HCT116 (cell line): ENCODE results near the gene ZER1. TPM values are rescaled to one million over a fixed set of nuclear protein-coding genes. Genes with fewer than 3 reads are reported as not detected.

Source experiments
- ATAC-seq: fragments of 200-7000 bp; cut with Tn5 transposase; 2 replicates; pipeline ENCODE4 v1.9.1; 2020; ENCODE audit warnings: mild to moderate bottlenecking, moderate library complexity
- BruUV-seq: library from RNA; stranded (reverse); fragments of 400-500 nt; replicated peaks from 2 replicates; lab custom pipeline; 2021; lab: Mats Ljungman, UMichigan
- CTCF ChIA-PET: fragments of 300-600 bp; sonication (Branson Sonifier 250); formaldehyde crosslinking; loops from one replicate; lab custom pipeline; 2021; ENCODE audit warnings: antibody characterized with exemption; lab: Charles Lee
- POLR2A ChIA-PET: fragments of 300-600, 350-600 bp; sonication (Branson Sonifier 250); formaldehyde crosslinking; loops from one replicate; lab custom pipeline; 2021; ENCODE audit warnings: antibody characterized with exemption; lab: Charles Lee
- RAD21 ChIA-PET, 2 experiments: fragments of 300-600 bp; sonication (Branson Sonifier 250); formaldehyde crosslinking; loops; one replicate each; lab custom pipeline; 2023; ENCODE audit warnings: low total read pairs in 2 of 2; ENCODE audit not compliant: uncharacterized antibody in 2 of 2, unreplicated experiment in 2 of 2, low non-redundant PET in 1 of 2; lab: Charles Lee
- DNase-seq: peaks from one replicate; pipeline ENCODE4 v3.0.0-alpha.2; 2010; ENCODE audit warnings: low read depth, low spot score
- H2AFZ ChIP-seq: fragments of 200-600 bp; shearing (Covaris generic), sonication (generic); 2 replicates; pipeline ENCODE4 v1.6.1; 2017; ENCODE audit warnings: low read depth, mixed run types, mixed read lengths, antibody characterized with exemption, low read length; ENCODE audit not compliant: poor library complexity, severe bottlenecking
- H3K27ac ChIP-seq: 2 replicates; pipeline ENCODE4 v1.5.1; 2012; ENCODE audit warnings: low read depth, low read length
- H3K27me3 ChIP-seq: fragments of 200-600 bp; sonication (generic); 2 replicates; pipeline ENCODE4 v1.6.1; 2016; ENCODE audit warnings: mixed run types, low read length, mixed read lengths; ENCODE audit not compliant: insufficient read depth
- H3K36me3 ChIP-seq, 2 experiments: fragments of 200-500 bp in 1 of 2; fragments of 200-600 bp in 1 of 2; sonication (Bioruptor generic) in 1 of 2; sonication (generic) in 1 of 2; 2 replicates each; pipeline versions ENCODE4 v1.5.1 to v1.6.1; 2014 to 2016; ENCODE audit warnings: low read length in 2 of 2, inconsistent platforms in 1 of 2, mixed read lengths in 1 of 2, mixed run types in 1 of 2; ENCODE audit not compliant: insufficient read depth in 2 of 2, control insufficient read depth in 1 of 2
- H3K4me1 ChIP-seq, 2 experiments: fragments of 200-600 bp in 1 of 2; sonication (generic) in 1 of 2; 2 replicates each; pipeline versions ENCODE4 v1.5.1 to v1.6.1; 2012 to 2017; ENCODE audit warnings: low read length in 2 of 2, inconsistent platforms in 1 of 2, mild to moderate bottlenecking in 1 of 2, mixed read lengths in 1 of 2, mixed run types in 1 of 2, moderate library complexity in 1 of 2; ENCODE audit not compliant: insufficient read depth in 2 of 2, control insufficient read depth in 1 of 2
- H3K4me2 ChIP-seq: fragments of 200-600 bp; sonication (generic); 2 replicates; pipeline ENCODE4 v1.6.1; 2017; ENCODE audit warnings: mixed run types, low read length, mixed read lengths
- H3K4me3 ChIP-seq, 2 experiments: fragments of 200-600 bp in 1 of 2; sonication (generic) in 1 of 2; replicated peaks in 1 of 2; 2 replicates each; pipeline ENCODE4 v1.5.1; 2011 to 2016; ENCODE audit warnings: low read length in 2 of 2, control low read depth in 1 of 2, low read depth in 1 of 2, mild to moderate bottlenecking in 1 of 2, mixed read lengths in 1 of 2, mixed run types in 1 of 2
- H3K79me2 ChIP-seq: fragments of 200-600 bp; sonication (generic); 2 replicates; pipeline ENCODE4 v1.6.1; 2017; ENCODE audit warnings: mild to moderate bottlenecking, mixed run types, low read length, moderate library complexity, mixed read lengths; ENCODE audit not compliant: insufficient read depth
- H3K9ac ChIP-seq: fragments of 200-600 bp; sonication (generic); 2 replicates; pipeline ENCODE4 v1.6.1; 2016; ENCODE audit warnings: low read length, mixed read lengths
- H3K9me2 ChIP-seq: fragments of 200-600 bp; sonication (generic), shearing (Covaris generic); 2 replicates; pipeline ENCODE4 v1.6.1; 2017; ENCODE audit warnings: mixed run types, mild to moderate bottlenecking, moderate library complexity; ENCODE audit not compliant: insufficient read depth
- H3K9me3 ChIP-seq, 2 experiments: fragments of 200-500 bp in 1 of 2; fragments of 200-600 bp in 1 of 2; sonication (Bioruptor generic) in 1 of 2; sonication (generic) in 1 of 2; 2 replicates each; pipeline ENCODE4 v1.6.1; 2014 to 2017; ENCODE audit warnings: low read length in 2 of 2, mixed read lengths in 2 of 2, inconsistent platforms in 1 of 2, low read depth in 1 of 2, mild to moderate bottlenecking in 1 of 2, mixed run types in 1 of 2, moderate library complexity in 1 of 2; ENCODE audit not compliant: control insufficient read depth in 1 of 2, insufficient read depth in 1 of 2
- H4K20me1 ChIP-seq: fragments of 200-600 bp; sonication (generic), shearing (Covaris generic); 2 replicates; pipeline ENCODE4 v1.6.1; 2017; ENCODE audit warnings: mixed run types, mild to moderate bottlenecking, moderate library complexity; ENCODE audit not compliant: insufficient read depth
- ELF1 ChIP-seq: IDR thresholded peaks from 2 replicates; pipeline ENCODE4 v1.6.1; 2012; ENCODE audit warnings: low read depth, borderline replicate concordance
- EZH2phosphoT487 ChIP-seq: fragments of 200-600 bp; IDR thresholded peaks from 2 replicates; pipeline ENCODE4 v1.6.1; 2018; ENCODE audit warnings: antibody characterized with exemption, borderline replicate concordance
- FOSL1 ChIP-seq: IDR thresholded peaks from 2 replicates; pipeline ENCODE4 v1.6.1; 2012; ENCODE audit warnings: low read depth
- POLR2AphosphoS5 ChIP-seq: IDR thresholded peaks from 2 replicates; pipeline ENCODE4 v1.6.1; 2011; ENCODE audit warnings: mild to moderate bottlenecking, low read depth, low read length, moderate library complexity
- RAD21 ChIP-seq: IDR thresholded peaks from 2 replicates; pipeline ENCODE4 v1.6.1; 2012; ENCODE audit warnings: low read depth, mild to moderate bottlenecking
- YY1 ChIP-seq: IDR thresholded peaks from 2 replicates; pipeline ENCODE4 v1.6.1; 2011; ENCODE audit warnings: low read length, low read depth, moderate library complexity, mild to moderate bottlenecking; ENCODE audit not compliant: insufficient replicate concordance; ENCODE audit errors: extremely low read depth
- ZFX ChIP-seq: fragments of 450-650 bp; IDR thresholded peaks from 2 replicates; pipeline ENCODE4 v1.6.1; 2017
- intact Hi-C: fragments of 100-400 bp; cut with micrococcal nuclease; formaldehyde crosslinking; loops from 2 replicates; pipeline ENCODE4 v1.10.0; 2022
- total RNA-seq: library from RNA; stranded (reverse); gene quantifications from one replicate; pipeline ENCODE4 v1.2.1, GENCODE V29; 2021; ENCODE audit not compliant: unreplicated experiment
- TF ChIP-seq, protein P1 (sequence below), 3 experiments: fragments of 200-600 bp in 1 of 3; sonication (generic) in 1 of 3; IDR thresholded peaks in 2 of 3; conservative IDR thresholded peaks in 1 of 3; 2 replicates each; pipeline ENCODE4 v1.5.1; 2012 to 2017; ENCODE audit warnings: low read depth in 2 of 3, low read length in 2 of 3, antibody characterized with exemption in 1 of 3, borderline replicate concordance in 1 of 3, control low read depth in 1 of 3, mild to moderate bottlenecking in 1 of 3, mixed read lengths in 1 of 3, mixed run types in 1 of 3, moderate library complexity in 1 of 3; ENCODE audit not compliant: insufficient read depth in 1 of 3

The ZER1 gene
- total RNA-seq, 1 experiment from 2014 or later = 18.0 TPM

DNA sequence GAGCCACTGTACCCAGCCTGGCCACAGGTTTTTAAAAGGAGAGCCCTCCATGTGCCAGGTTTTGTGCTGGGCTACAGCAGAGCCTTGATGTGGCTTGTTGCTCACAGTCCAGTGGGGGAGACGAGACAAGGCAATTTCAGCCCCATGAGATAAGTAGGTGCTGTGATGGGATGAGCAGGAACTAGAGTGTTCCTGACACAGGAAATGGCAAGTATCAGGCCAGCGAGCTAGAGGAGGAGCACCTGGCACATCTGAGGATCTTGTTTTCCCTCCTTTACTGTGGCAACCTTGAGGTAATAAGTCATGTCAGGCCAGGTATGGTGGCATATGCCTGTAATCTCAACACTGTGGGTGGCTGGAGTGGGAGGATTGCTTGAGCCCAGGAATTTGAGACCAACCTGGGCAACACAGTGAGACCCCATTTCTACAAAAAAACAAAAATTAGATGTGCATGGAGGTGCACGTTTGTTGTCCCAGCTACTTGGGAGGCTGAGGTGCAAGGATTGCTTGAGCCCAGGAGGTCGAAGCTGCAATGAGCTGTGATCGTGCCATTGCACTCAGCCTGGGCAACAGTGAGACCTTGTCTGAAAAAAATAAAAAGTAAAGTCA is 44.0 kb downstream of the ZER1 start:
- Histone ChIP-seq H3K9ac (no peak overlapping the region), H3K9me3 (no peaks in the 10 kb centered on the region), H3K4me2 (no peak overlapping the region), H3K27ac (no peak overlapping the region), H3K9me2 (no peaks in the 10 kb centered on the region), H4K20me1 (no peaks in the 10 kb centered on the region), H3K4me1 (peaks cover 6 to 22% of the 10 kb centered on the region in 2 experiments), H3K27me3 (no peaks in the 10 kb centered on the region), H3K79me2 (peaks cover 9% of the 10 kb centered on the region; the same call in 1 of the 2 replicates), H3K36me3 (no peaks in the 10 kb centered on the region), H3K4me3 (no peak overlapping the region), H2AFZ (no peak overlapping the region)
- ChIA-PET RAD21 (no interaction called here), CTCF (interaction anchor here (1.5 kb wide), 1 partner anchor 26 kb away, joined by 3 read pairs; the partner anchor contains the start of gene PKN3), POLR2A (no interaction called here)
- no peak for TF ChIP-seq ELF1
- TF ChIP-seq, protein P1, sequence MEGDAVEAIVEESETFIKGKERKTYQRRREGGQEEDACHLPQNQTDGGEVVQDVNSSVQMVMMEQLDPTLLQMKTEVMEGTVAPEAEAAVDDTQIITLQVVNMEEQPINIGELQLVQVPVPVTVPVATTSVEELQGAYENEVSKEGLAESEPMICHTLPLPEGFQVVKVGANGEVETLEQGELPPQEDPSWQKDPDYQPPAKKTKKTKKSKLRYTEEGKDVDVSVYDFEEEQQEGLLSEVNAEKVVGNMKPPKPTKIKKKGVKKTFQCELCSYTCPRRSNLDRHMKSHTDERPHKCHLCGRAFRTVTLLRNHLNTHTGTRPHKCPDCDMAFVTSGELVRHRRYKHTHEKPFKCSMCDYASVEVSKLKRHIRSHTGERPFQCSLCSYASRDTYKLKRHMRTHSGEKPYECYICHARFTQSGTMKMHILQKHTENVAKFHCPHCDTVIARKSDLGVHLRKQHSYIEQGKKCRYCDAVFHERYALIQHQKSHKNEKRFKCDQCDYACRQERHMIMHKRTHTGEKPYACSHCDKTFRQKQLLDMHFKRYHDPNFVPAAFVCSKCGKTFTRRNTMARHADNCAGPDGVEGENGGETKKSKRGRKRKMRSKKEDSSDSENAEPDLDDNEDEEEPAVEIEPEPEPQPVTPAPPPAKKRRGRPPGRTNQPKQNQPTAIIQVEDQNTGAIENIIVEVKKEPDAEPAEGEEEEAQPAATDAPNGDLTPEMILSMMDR (IDR thresholded peaks at IDR 0.05 in 2 of 3, conservative IDR thresholded peaks at IDR 0.05 in 1 of 3; ENCODE audit: borderline replicate concordance in 1 of 3, insufficient read depth in 1 of 3, low read depth in 2 of 3, low read length in 2 of 3) = no peak
- TF ChIP-seq YY1 = no peak
- no peak for TF ChIP-seq ZFX
- no peak for DNase-seq
- ATAC-seq = no peak
- BruUV-seq = no TSS peak
- intact Hi-C loops = no loop called here

DNA sequence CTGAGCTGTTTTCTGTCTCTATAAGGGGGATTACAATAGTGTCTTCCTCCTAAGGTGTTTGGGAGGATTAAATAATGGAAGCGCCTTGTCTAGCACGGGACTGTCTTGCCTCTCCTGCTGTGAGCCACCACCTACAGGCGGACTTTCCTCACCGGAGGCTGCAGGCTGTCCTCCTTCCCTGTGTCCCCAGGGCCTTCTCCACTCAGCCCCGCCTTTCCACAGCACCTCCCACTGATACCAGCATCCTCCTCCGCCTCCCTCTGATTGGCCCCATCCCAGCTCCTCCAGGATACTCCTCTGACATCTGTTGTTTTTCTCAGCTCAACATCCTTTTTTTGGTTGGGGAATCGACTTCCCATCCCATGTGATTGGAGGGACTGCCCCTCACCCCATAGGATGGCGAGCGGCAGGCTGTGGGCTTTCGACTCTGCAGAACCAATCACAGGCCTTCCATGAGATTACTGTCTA is 46.9 kb downstream of the ZER1 start:
- intact Hi-C loops = no loop called here
- RAD21 ChIA-PET = interaction anchor here in 1 of 2 experiments (0.7 kb wide), 1 partner anchor 202 kb away, joined by 3 read pairs; no protein-coding TSS in a partner anchor
- no peaks in the 10 kb centered on the region for H3K27me3 ChIP-seq
- peak overlapping the region; percentile 70 to 97 for H3K4me3 ChIP-seq
- peak overlapping the region; percentile 88 for H3K4me2 ChIP-seq
- no peaks in the 10 kb centered on the region for H3K9me2 ChIP-seq
- POLR2A ChIA-PET = interaction anchor here (1.0 to 1.2 kb wide), 2 partner anchors 27 to 40 kb away, joined by 3 to 12 read pairs; no protein-coding TSS in a partner anchor
- H3K9ac ChIP-seq = peak overlapping the region; percentile 62
- BruUV-seq = TSS peak; percentile 69
- H3K9me3 ChIP-seq = no peaks in the 10 kb centered on the region
- peaks cover 9 to 28% of the 10 kb centered on the region in 2 experiments for H3K4me1 ChIP-seq
- CTCF ChIA-PET = interaction anchor here (1.0 to 1.8 kb wide), 7 partner anchors 9 to 223 kb away, joined by 3 to 14 read pairs (median 4); partner anchors contain the start of genes DOLK, ENDOG, NUP188 and PKN3
- TF ChIP-seq POLR2AphosphoS5 (peak; percentile 51; the same call in 1 of the 2 replicates), ELF1 (no peak), FOSL1 (no peak), RAD21 (no peak), EZH2phosphoT487 (no peak)
- ATAC-seq (peak; percentile 66), DNase-seq (peak; percentile 62)
- peak overlapping the region; percentile 65 for H3K27ac ChIP-seq
- H3K36me3 ChIP-seq = no peaks in the 10 kb centered on the region
- no peak overlapping the region for H2AFZ ChIP-seq
- H4K20me1 ChIP-seq = no peaks in the 10 kb centered on the region
- peaks cover 9% of the 10 kb centered on the region; the same call in 1 of the 2 replicates for H3K79me2 ChIP-seq
